HEK293T (cell line): ENCODE measurements around the gene PFDN1.

ENCODE experiments used
- ARNT ChIP-seq: fragments of 450-650 bp; IDR thresholded peaks from 2 replicates; pipeline ENCODE4 v1.6.1; 2017; ENCODE audit warnings: mild to moderate bottlenecking
- BHLHE40 ChIP-seq: fragments of 450-650 bp; IDR thresholded peaks from 2 replicates; pipeline ENCODE4 v1.6.1; 2016; ENCODE audit warnings: mild to moderate bottlenecking, moderate library complexity, borderline replicate concordance
- ELF4 ChIP-seq: fragments of 450-650 bp; IDR thresholded peaks from 2 replicates; pipeline ENCODE4 v1.6.1; 2017; ENCODE audit warnings: antibody characterized with exemption
- SP1 ChIP-seq: fragments of 450-650 bp; IDR thresholded peaks from 2 replicates; pipeline ENCODE4 v1.6.1; 2017
- SUZ12 ChIP-seq: fragments of 450-650 bp; IDR thresholded peaks from 2 replicates; pipeline ENCODE4 v1.6.1; 2016; ENCODE audit warnings: mild to moderate bottlenecking
- TARDBP ChIP-seq: fragments of 450-650 bp; IDR thresholded peaks from 2 replicates; pipeline ENCODE4 v1.6.1; 2016

DNA sequence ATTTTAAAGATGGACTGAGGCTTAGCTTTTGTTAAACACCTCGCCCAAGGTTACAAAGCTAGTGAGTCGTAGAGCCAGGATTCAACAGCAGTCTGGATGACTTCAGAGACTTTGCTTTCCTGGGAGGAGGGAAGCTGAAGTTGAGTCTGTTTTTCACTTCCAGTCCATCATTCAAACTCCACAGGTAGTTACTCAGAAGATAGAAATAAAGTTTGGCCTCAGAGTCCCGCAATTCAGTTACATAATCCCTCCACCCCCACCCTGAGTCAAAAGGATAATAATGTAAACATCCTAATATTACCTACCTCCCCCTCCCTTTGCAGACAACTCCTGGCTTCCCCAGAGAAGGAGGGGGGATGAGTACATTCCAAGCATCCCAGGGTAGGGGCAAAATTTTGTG lies 35.4 kb upstream of the PFDN1 start:
- TF ChIP-seq ELF4 (no peak), SUZ12 (no peak), TARDBP (no peak), SP1 (no peak), BHLHE40 (no peak), ARNT (no peak)
